Type B pancreatic cell (in vitro differentiated cells): ENCODE measurements around the gene PLD5. TPM values are rescaled to one million over a fixed set of nuclear protein-coding genes. Genes with fewer than 3 reads are reported as not detected.

ENCODE experiments used
- DNase-seq: peaks from one replicate; pipeline ENCODE4 v3.0.0; 2021; ENCODE audit warnings: mixed read lengths; ENCODE audit not compliant: unreplicated experiment; ENCODE audit errors: extremely low spot score
- H3K27ac Mint-ChIP-seq: 2 replicates; pipeline ENCODE4 v1.8.0; 2021; ENCODE audit warnings: mild to moderate bottlenecking, mixed read lengths
- H3K27me3 Mint-ChIP-seq: 2 replicates; pipeline ENCODE4 v1.8.0; 2021; ENCODE audit warnings: mixed read lengths
- H3K36me3 Mint-ChIP-seq: 2 replicates; pipeline ENCODE4 v1.8.0; 2021; ENCODE audit warnings: mixed read lengths
- H3K4me1 Mint-ChIP-seq: one replicate; pipeline ENCODE4 v1.8.0; 2021; ENCODE audit warnings: mixed read lengths; ENCODE audit not compliant: unreplicated experiment
- H3K4me3 Mint-ChIP-seq: 2 replicates; pipeline ENCODE4 v1.8.0; 2021; ENCODE audit warnings: mild to moderate bottlenecking, mixed read lengths
- H3K9me3 Mint-ChIP-seq: 2 replicates; pipeline ENCODE4 v1.8.0; 2021; ENCODE audit warnings: mixed read lengths
- CTCF ChIP-seq: fragments of 200-600 bp; sonication (generic); conservative IDR thresholded peaks from 2 replicates; pipeline ENCODE4 v1.5.0; 2021; ENCODE audit warnings: antibody characterized with exemption, mild to moderate bottlenecking
- total RNA-seq: library from RNA; stranded (reverse); gene quantifications from 2 replicates; pipeline ENCODE4 v1.2.1, GENCODE V29; 2021; ENCODE audit warnings: low replicate concordance

PLD5 gene
- total RNA-seq, 1 donor from 2014 or later, result 2.6 TPM

GRCh38 chr1:242203262-242203661, 321.2 kb downstream of the PLD5 start:
- Mint-ChIP-seq H3K27me3 (peaks cover 8% of the 10 kb centered on the region), H3K36me3 (no peaks in the 10 kb centered on the region), H3K9me3 (peaks cover 8% of the 10 kb centered on the region), H3K4me3 (no peak overlapping the region), H3K4me1 (peaks cover 7% of the 10 kb centered on the region), H3K27ac (no peak overlapping the region)
- DNase-seq, result no peak
- no peak for TF ChIP-seq CTCF

DNA sequence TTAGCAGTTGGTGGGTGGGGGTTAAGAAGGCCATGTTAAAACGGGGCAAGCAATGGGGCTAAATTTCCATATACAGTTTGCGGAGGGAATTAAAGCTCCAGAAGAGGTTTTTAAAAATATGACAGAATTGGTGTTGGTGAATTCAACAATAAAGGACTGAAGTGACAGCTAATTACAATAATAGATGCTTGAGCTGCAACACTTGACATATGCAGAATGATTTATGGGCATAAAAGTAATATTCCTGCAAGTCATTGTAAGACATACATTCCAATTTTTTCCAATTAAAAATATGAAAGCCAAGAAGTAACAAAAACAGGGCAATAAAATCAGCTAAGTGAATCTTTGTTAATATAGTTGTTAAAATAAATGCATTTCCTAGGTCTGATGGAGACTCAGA, 323.4 kb downstream of the PLD5 start:
- no peak for DNase-seq
- no peak for TF ChIP-seq CTCF
- peaks cover 8% of the 10 kb centered on the region for H3K9me3 Mint-ChIP-seq
- peaks cover 4% of the 10 kb centered on the region for H3K4me1 Mint-ChIP-seq
- H3K27ac Mint-ChIP-seq, result no peak overlapping the region
- no peaks in the 10 kb centered on the region for H3K36me3 Mint-ChIP-seq
- no peaks in the 10 kb centered on the region for H3K27me3 Mint-ChIP-seq
- no peak overlapping the region for H3K4me3 Mint-ChIP-seq

- Mint-ChIP-seq H3K27ac (no peak overlapping the region), H3K9me3 (peaks cover 8% of the 10 kb centered on the region), H3K4me1 (peaks cover 4% of the 10 kb centered on the region), H3K36me3 (no peaks in the 10 kb centered on the region), H3K27me3 (no peaks in the 10 kb centered on the region), H3K4me3 (no peak overlapping the region)
- TF ChIP-seq CTCF, result no peak
- no peak for DNase-seq
Measured at GRCh38 chr1:242199776-242200458, 324.6 kb downstream of the PLD5 start.

DNA sequence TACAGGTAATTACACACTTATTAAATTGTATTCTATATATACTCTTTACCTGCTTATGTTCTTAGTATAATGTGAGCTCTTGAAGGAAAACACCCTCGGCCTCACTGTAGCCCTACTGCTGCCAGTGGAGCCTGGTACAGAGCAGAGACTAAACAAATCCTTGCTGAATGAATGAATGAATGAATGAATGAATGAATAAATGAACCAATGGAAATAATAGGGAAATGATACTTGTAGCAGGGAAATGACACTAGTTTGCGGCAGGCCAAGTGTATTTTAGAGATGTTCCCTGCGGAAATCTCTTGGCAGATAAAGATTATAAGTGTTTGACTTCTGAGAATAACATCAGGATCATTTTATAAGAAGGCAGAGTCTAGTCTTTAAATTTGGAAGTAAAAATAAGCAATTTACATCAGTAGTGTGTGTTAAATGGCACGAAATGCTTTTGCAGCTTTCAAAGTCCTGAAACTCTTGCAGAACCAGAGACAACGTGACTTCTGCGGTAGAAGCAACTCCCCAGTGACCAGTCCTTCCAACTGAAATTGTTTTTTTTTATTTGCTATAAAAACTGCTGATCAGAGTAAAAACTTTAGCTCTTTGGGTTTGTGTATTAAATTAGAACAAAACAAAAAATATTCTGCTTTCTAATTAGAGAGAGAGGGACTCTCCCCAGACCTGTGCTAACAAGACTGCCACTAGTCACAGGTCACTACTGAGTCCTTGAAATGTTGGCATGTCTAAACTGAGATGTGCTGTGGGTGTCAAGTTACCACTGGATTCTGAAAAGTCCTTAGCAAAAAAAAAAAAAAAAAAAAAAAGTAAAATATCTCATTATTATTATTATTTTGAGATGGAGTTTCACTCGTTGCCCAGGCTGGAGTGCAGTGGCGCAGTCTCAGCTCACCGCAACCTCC, 326.3 kb downstream of the PLD5 start:
- no peaks in the 10 kb centered on the region for H3K4me1 Mint-ChIP-seq
- no peak overlapping the region for H3K4me3 Mint-ChIP-seq
- H3K27me3 Mint-ChIP-seq, result no peaks in the 10 kb centered on the region
- TF ChIP-seq CTCF, result no peak
- DNase-seq, result no peak
- H3K9me3 Mint-ChIP-seq, result peaks cover 8% of the 10 kb centered on the region
- no peaks in the 10 kb centered on the region for H3K36me3 Mint-ChIP-seq
- no peak overlapping the region for H3K27ac Mint-ChIP-seq

- no peak for TF ChIP-seq CTCF
- Mint-ChIP-seq H3K27ac (no peak overlapping the region), H3K4me3 (no peak overlapping the region), H3K4me1 (no peaks in the 10 kb centered on the region), H3K36me3 (no peaks in the 10 kb centered on the region), H3K27me3 (no peaks in the 10 kb centered on the region), H3K9me3 (peaks cover 8% of the 10 kb centered on the region)
- DNase-seq, result no peak
Measured at GRCh38 chr1:242196914-242197313, 327.6 kb downstream of the PLD5 start.
